NCI-H524 (cell line): ENCODE results near the gene OR2A7.
"Not testable (repeated sequence)": the region's sequence is repeated elsewhere in the genome, so short reads cannot be mapped to it uniquely, and the experiment has no call there.

Experiments
- DNase-seq, 2 experiments: peaks; one replicate each; lab custom pipeline; 2025; lab: John Stamatoyannopoulos, UW

Gene OR2A7

DNA sequence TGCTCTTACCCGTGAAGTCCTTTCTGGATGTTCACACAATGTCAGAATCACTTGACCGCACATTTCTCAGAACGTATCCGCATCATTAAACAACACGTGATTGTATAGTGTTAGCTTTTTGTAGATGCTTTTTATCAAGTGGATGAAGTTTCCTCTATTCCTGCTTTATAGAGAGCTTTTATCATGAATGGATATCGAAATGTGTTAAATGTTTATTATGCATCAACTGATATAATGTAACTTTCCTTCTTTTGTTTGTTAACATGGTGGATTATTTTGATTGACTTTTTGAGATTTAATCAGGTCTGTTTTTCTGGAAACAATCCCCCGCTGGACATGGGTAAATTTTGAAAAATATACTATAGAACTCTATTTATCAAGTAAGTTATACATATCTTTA lies at the start of gene OR2A7:
Gene OR2A7 (minus strand): TSS at position 101 of the 400 bp plus-strand sequence. CDS start 5,164 bp downstream, outside the sequence.
- not testable (repeated sequence) for DNase-seq

- not testable (repeated sequence) for DNase-seq
These were observed 47.4 kb upstream of the OR2A7 start, which contains the start of gene OR2A1 for GRCh38 chr7:144311872-144312469. Gene OR2A1 (plus strand): TSS chr7:144312419. CDS start chr7:144318125, 5,706 bp downstream.

GRCh38 chr7:144311218-144311617 lies 46.6 kb upstream of the OR2A7 start:
- DNase-seq, result not testable (repeated sequence)

DNA sequence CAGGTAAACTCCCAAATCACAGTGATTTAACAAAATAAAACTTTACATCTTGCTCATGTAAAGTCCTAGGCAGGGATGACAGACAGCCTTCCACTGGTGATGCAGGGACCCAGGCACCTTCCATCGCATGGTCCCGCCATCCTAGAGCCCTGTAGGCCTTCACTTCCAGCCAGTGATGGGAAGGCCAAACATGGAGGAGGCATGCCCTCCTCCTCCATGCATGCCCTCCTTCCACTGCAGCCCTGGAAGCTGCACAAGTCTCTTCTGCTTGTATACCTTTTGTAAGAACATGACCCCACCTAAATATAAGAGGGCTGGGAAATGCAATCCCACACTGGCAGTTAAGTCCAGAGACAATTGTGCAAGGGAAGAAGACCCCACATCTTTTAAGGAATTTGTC lies 45.1 kb upstream of the OR2A7 start:
- not testable (repeated sequence) for DNase-seq

- not testable (repeated sequence) for DNase-seq
These were observed 40.6 kb upstream of the OR2A7 start for GRCh38 chr7:144305156-144305555.

DNA sequence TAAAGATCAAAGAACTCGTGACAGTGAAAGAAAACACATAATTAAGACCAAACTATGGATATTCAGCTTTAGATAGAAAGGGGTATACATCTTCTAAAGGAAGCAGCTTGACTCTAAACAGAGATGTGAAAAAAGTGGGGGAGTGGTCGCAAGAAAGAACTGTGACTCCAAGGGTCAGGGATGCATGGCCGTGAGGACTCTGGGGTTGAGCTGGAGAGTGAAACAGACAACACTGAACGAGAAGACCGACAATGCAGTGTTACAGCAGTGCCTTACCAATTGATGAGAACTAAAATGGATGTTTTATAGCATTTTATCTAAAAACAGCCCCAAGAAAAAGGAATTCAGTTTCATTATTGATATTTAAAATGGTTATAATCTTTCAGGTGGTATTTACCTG lies 39.0 kb upstream of the OR2A7 start:
- DNase-seq, result not testable (repeated sequence)

GRCh38 chr7:144302578-144303303 lies 38.1 kb upstream of the OR2A7 start:
- not testable (repeated sequence) for DNase-seq

DNA sequence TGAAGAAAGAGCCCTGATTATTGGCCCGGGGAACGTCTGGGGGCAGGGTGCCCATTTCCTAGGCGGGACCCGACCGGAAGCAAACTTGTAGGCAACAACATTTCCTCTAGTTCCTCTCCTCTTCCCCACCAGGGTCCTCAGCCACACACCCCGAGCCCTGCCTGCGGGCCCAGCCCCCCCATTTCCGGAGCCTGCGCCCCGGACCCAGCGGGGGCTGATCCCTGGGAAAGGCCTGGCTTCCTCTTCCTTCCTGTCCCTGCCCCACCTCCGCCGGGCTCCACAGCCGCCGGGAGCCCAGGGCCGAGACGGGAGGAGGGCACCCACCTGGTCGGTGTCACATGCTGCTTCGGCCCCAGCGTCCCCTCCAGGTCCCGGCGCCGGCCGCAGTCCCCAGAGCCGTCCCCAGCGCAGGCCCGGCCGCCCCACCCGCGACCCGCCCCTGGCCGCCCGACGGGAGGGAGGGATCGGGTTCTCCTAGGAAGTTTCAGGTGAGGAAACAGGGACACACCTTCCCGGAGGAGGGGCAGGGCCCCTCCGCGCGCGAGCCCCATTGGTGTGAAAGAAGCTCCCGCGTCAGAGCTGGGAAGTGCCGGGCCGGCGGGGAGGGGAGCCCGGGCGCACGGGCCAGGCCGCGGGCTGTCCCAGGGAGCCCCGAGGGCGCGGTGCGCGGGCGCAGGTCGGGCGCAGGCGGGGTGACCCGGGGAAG lies 29.4 kb upstream of the OR2A7 start:
- not testable (repeated sequence) for DNase-seq

DNA sequence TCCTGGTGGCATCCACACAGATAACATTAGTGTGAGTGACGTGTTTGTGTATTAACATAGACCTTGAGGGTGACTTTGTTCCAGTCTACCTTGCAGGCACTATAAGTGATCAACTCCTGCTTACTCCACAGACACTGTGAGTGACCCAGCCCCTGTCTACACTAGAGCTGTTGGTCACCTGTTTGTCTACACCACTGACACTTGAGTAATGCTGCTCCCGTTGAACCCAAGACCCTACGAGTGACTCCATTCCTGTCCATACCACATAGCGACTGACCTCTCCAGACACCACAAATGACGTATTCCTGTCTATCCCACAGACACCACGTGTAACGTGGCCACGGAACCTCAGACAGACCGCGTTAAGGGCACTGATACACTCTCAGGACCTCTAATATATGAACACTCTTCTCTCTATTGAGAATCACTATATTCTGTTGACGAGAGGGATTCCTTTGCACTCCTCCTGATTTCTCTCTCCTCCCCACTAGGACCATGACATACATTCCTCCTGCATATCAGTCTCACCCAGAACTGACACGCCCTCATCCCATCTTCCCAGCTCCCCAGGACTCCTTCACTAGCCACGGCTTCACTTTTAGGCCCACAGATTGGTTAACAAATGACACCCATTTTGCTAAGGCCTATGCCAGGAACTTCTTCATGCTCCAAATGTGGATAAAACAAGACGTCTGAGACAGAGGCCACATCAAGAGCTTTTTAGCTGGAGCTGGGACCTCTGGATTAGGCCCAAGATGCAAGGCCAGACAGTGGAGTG lies 28.0 kb upstream of the OR2A7 start:
- DNase-seq, result not testable (repeated sequence)

- not testable (repeated sequence) for DNase-seq
These were observed 27.0 kb upstream of the OR2A7 start for GRCh38 chr7:144291607-144292006.

DNA sequence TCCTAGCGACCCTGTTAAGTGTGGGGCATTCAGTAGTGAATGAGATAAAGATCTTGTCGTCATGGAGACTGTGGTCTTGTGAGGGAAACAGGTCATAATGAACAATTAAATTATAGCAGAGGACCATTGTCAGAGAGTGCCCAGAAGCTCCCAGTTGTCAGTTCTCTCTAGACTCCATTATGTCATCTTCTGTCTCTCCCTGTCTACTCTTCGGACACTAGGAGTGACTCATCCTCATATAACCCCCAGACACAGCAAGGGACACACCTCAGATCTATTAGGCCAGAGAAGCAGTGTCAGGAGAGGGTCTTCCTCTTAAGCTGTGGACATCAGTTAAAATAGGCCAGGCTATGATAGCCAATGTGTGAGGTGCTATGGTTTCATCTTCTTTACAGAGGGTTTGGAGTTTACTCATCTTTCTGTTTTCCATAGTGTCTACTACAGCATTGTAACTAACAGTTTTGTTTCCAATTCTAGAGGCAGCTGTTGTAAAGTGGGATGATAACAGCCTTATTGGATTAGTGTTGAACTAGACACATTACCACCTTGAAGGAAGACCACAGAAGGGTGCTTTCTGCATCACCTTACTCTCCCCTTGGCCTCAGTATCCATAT lies 22.7 kb upstream of the OR2A7 start:
- DNase-seq, result not testable (repeated sequence)

GRCh38 chr7:144283716-144284115 lies 19.1 kb upstream of the OR2A7 start:
- not testable (repeated sequence) for DNase-seq

DNA sequence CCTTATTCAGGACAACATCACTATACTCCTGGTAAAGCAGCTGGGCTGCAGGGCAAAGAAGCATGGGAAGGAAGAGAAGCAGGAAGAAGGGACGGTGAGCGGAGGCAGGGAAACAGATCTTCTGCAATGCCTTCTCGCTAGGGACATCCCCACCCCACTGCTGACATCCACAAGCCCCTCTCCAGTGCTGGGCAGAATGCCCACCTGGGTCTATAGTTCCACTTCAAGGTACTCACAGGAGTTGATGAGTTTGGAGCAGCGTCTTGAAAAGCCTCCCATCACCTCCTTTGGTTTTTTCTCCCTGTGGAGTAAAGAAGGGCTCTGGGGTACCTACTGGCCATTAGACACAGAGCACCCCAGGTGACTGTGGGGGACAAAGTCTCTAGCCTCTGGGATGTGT lies 17.9 kb upstream of the OR2A7 start:
- DNase-seq, result not testable (repeated sequence)

- DNase-seq, result not testable (repeated sequence)
These were observed 17.4 kb upstream of the OR2A7 start for GRCh38 chr7:144281981-144282380.

DNA sequence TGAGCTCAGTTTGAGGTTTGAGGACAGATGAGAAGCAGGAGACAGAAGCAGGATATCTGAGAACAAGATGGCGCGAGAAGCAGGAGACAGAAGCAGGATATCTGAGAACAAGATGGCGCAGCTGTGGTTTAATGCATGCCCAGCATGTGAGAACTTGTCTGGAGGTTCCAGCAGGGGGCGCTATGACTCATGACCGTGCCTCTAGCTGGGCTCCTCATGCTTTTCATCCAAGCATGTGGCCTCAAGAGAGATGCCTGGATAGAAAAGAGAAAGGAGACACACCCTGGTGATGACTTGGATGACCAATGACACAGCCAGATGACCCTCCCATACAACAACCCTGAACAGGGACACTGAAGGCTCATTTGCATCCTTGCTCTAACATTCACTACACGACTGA lies 15.4 kb upstream of the OR2A7 start:
- not testable (repeated sequence) for DNase-seq

GRCh38 chr7:144275281-144275680 lies 10.7 kb upstream of the OR2A7 start:
- DNase-seq, result not testable (repeated sequence)

DNA sequence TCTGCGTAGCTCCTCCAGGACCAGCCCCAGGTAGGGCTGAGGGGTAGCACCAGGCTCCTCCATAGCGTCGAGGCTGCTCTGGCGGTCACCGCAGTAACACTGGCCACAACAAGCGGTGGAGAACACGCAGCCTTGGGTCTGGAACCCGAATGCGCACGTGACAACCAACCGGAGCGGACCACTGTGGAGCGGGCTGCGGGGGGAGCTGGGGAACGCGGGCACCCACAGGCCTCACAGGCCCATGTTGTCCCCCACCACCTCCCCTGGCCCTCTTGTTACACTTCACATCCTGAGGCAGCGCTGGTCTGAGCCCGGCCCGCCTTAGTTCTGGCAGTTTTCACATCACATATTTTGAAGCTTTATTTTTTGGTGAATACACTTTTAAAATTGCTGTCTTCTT lies 4.6 kb upstream of the OR2A7 start, which contains the start of gene CTAGE8:
Gene CTAGE8 (minus strand): TSS at position 101 of the 400 bp plus-strand sequence. CDS start 38 bp downstream, at position 63.
- not testable (repeated sequence) for DNase-seq

DNA sequence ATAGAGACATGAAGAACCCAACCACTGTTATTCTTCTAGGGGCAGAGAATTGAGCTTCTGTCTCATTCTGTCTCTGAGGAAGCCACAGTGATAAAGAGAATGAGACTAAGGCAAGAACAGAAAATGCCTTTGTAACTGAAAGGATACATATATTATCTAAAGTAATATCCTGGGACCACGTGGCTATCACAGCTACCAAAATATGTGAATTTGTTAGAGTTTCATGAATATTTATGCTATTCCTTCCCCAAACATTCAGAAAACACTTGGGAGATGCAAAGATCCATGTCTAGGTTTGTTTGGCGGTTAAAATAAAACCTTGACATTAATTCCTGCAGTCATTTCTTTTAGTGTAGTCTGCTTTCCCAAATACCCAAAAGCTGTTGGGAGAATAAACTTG lies 2.5 kb downstream of the OR2A7 start:
- DNase-seq, result not testable (repeated sequence)

GRCh38 chr7:144259067-144259466 lies 5.5 kb downstream of the OR2A7 start:
- not testable (repeated sequence) for DNase-seq

DNA sequence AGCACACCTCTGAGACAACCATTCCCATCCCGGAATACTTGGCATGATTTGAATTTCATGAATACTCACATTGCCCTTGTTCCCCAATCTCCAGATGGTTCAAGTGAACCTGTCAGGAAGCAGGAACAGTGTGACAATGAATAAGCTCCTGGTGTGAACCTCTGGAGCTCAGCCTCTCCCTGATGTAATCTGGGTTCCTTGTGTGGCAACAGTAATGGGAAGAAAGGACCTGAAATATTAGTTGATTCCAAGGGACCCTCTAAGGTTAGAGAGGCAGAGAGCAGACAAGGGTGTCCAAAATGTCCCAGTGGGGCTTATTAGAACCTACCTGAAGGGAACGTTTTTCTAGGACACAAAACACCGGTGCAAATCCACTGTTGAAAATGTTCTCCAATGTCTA lies 8.5 kb downstream of the OR2A7 start:
- no peak for DNase-seq

DNA sequence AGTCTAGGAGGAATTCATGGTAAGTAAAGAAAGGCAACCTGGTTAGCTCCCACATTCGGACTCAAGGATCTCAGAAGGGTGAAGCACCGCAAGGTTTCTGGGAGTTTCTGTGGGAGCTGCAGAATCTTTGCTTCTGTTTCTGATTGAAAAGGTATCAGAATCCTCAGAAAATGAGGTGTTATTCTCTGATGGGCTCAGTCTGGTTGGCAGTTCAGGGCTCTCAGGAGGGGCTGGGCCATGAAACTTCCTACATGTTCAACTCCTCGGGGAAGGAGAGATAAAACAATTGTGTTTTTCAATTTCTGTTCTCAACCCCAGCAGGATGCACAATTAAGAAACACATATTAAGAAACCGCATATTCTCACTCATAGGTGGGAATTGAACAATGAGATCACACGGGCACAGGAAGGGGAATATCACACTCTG lies 9.1 kb downstream of the OR2A7 start:
- no peak for DNase-seq
